ENCODE measurements around the gene WDFY3.

Gene WDFY3

GRCh38 chr4:84966382-84967242 is at the start of gene WDFY3:
WDFY3 (minus strand) TSS chr4:84966690; CDS start chr4:84860591, 106,099 bp downstream.
- no peak for DNase-seq

GRCh38 chr4:85005865-85006377 is 39.4 kb upstream of the WDFY3 start:
- no peak for DNase-seq

GRCh38 chr4:85000343-85000742 is 33.9 kb upstream of the WDFY3 start:
- no peak for DNase-seq

GRCh38 chr4:84995386-84995785 is 28.9 kb upstream of the WDFY3 start:
- no peak for DNase-seq

GRCh38 chr4:84994280-84994679 is 27.8 kb upstream of the WDFY3 start:
- DNase-seq = no peak

- no peak for DNase-seq
These were observed 19.5 kb upstream of the WDFY3 start for GRCh38 chr4:84985952-84986351.

GRCh38 chr4:84977396-84977795 is 10.9 kb upstream of the WDFY3 start:
- no peak for DNase-seq

GRCh38 chr4:84973856-84974255 is 7.4 kb upstream of the WDFY3 start:
- DNase-seq = no peak

- DNase-seq = no peak
These were observed 4.9 kb upstream of the WDFY3 start for GRCh38 chr4:84971319-84971932.

- no peak for DNase-seq
These were observed 2.4 kb upstream of the WDFY3 start for GRCh38 chr4:84968925-84969324.

GRCh38 chr4:84967243-84967690 is 777 bp upstream of the WDFY3 start:
- DNase-seq = no peak

- DNase-seq = no peak
These were observed 723 bp downstream of the WDFY3 start for GRCh38 chr4:84965553-84966381.

- no peak for DNase-seq
These were observed 1.4 kb downstream of the WDFY3 start for GRCh38 chr4:84964995-84965552.

GRCh38 chr4:84962102-84962501 is 4.4 kb downstream of the WDFY3 start:
- DNase-seq = no peak

- no peak for DNase-seq
These were observed 8.1 kb downstream of the WDFY3 start for GRCh38 chr4:84958434-84958833.

- no peak for DNase-seq
These were observed 8.7 kb downstream of the WDFY3 start for GRCh38 chr4:84957514-84958420.

- DNase-seq = no peak
These were observed 10.5 kb downstream of the WDFY3 start for GRCh38 chr4:84956014-84956413.

GRCh38 chr4:84954982-84955567 is 11.4 kb downstream of the WDFY3 start:
- DNase-seq = no peak

GRCh38 chr4:84952776-84953175 is 13.7 kb downstream of the WDFY3 start:
- no peak for DNase-seq

GRCh38 chr4:84952004-84952403 is 14.5 kb downstream of the WDFY3 start:
- no peak for DNase-seq

- no peak for DNase-seq
These were observed 18.4 kb downstream of the WDFY3 start for GRCh38 chr4:84948056-84948455.

Measured in stimulated activated CD4-positive, alpha-beta T cell treated with anti-CD3 and anti-CD28 coated beads, Interleukin-2, amount 100 ng/mL, for 48 hours (primary cell).